ENCODE results near the gene SLC2A1. TPM values are rescaled to one million over a fixed set of nuclear protein-coding genes. Genes with fewer than 3 reads are reported as not detected.

The SLC2A1 gene
- polyA plus RNA-seq, 1 donor (not counting 4 experiments of a cell fraction or from before 2014, with no cell fraction given), result 689 TPM

DNA sequence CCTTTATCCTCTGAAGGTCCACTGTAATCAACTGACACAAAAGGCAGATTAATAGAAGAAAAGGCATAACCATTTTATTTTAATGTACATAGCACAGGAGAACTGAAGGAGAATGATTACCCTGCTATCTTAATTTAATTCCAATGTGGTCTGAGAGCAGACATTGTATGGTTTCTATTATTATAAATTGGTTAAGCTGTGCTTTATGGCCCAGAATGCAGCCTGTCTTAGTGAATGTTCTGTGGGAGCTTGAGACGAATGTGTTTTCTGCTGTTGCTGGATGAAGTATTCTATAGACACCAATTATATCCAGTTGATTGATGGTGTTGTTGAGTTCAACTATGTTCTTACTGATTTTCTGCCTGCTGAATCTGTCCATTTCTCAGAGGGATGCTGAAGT, 25.0 kb upstream of the SLC2A1 start:
- H3K36me3 ChIP-seq (ENCODE audit: control insufficient read depth in 2 of 2, extremely low read depth in 1 of 2, insufficient read depth in 2 of 2, low read length in 2 of 2), result peaks cover 0 to 17% of the 10 kb centered on the region in 2 experiments
- no peak overlapping the region for H3K4me2 ChIP-seq (ENCODE audit: control insufficient read depth, extremely low read depth, insufficient read depth, low read depth, low read length)
- H3K79me2 ChIP-seq (ENCODE audit: control insufficient read depth, insufficient read depth, low read length), result no peaks in the 10 kb centered on the region
- no peaks in the 10 kb centered on the region for H3K27me3 ChIP-seq (ENCODE audit: control insufficient read depth, extremely low read depth, insufficient read depth, low read length)
- no peak overlapping the region for H2AFZ ChIP-seq (ENCODE audit: control insufficient read depth, low read length)
- no peaks in the 10 kb centered on the region for H4K20me1 ChIP-seq (ENCODE audit: control insufficient read depth, extremely low read depth, insufficient read depth, low read length)
- dilution Hi-C loops (cut with MboI; ENCODE audit: extremely low pct_ligation_motif_present, low sequenced_read_pairs), result no loop called here
- TF ChIP-seq EZH2 (IDR thresholded peaks at IDR 0.05; ENCODE audit: low read length), result no peak
- TF ChIP-seq, protein P1, sequence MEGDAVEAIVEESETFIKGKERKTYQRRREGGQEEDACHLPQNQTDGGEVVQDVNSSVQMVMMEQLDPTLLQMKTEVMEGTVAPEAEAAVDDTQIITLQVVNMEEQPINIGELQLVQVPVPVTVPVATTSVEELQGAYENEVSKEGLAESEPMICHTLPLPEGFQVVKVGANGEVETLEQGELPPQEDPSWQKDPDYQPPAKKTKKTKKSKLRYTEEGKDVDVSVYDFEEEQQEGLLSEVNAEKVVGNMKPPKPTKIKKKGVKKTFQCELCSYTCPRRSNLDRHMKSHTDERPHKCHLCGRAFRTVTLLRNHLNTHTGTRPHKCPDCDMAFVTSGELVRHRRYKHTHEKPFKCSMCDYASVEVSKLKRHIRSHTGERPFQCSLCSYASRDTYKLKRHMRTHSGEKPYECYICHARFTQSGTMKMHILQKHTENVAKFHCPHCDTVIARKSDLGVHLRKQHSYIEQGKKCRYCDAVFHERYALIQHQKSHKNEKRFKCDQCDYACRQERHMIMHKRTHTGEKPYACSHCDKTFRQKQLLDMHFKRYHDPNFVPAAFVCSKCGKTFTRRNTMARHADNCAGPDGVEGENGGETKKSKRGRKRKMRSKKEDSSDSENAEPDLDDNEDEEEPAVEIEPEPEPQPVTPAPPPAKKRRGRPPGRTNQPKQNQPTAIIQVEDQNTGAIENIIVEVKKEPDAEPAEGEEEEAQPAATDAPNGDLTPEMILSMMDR (optimal IDR thresholded peaks at IDR 0.05 in 1 of 3, IDR thresholded peaks at IDR 0.05 in 1 of 3, conservative IDR thresholded peaks at IDR 0.05 in 1 of 3; ENCODE audit: extremely low read depth in 1 of 3, insufficient read depth in 2 of 3, low read length in 3 of 3), result no peak
- no peak overlapping the region for H3K9ac ChIP-seq (ENCODE audit: control insufficient read depth, extremely low read depth, insufficient read depth, low read length)
- no peak overlapping the region for H3K4me3 ChIP-seq (ENCODE audit: control insufficient read depth in 2 of 3, extremely low read depth in 1 of 3, insufficient read depth in 2 of 3, low read depth in 1 of 3, low read length in 3 of 3)
- H3K9me3 ChIP-seq (ENCODE audit: control insufficient read depth, low read depth, low read length), result no peaks in the 10 kb centered on the region
- FAIRE-seq (no peak), DNase-seq (ENCODE audit: low read depth, low spot score) (no peak)
- H3K27ac ChIP-seq (ENCODE audit: control insufficient read depth, insufficient read depth, low read length), result no peak overlapping the region
- no peaks in the 10 kb centered on the region for H3K4me1 ChIP-seq (ENCODE audit: control insufficient read depth, extremely low read depth, insufficient read depth, low read length)
- no peaks in the 10 kb centered on the region for H3K9me1 ChIP-seq (ENCODE audit: control insufficient read depth, extremely low read depth, insufficient read depth, low read length)

DNA sequence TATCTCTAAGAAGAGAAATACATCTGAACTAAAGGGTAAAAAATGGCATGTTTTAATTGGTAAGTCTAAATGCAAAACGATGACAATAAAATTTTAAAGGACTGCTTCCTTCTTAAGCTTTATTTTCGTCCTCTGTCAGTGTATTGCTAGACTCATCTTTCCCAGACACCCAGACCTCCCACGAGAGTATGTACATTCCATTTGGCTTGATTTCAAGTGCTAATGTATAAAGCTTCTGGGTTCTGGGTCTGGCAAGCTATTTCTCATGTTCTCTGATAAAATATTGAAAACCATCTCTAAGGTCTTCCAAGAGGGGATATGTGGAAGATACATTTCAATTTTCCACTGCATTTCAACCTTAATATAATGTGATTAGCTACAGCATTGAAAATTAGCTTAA, 24.6 kb upstream of the SLC2A1 start:
- Histone ChIP-seq H2AFZ (ENCODE audit: control insufficient read depth, low read length) (no peak overlapping the region), H3K9me1 (ENCODE audit: control insufficient read depth, extremely low read depth, insufficient read depth, low read length) (no peaks in the 10 kb centered on the region), H3K9me3 (ENCODE audit: control insufficient read depth, low read depth, low read length) (no peaks in the 10 kb centered on the region), H4K20me1 (ENCODE audit: control insufficient read depth, extremely low read depth, insufficient read depth, low read length) (no peaks in the 10 kb centered on the region), H3K4me1 (ENCODE audit: control insufficient read depth, extremely low read depth, insufficient read depth, low read length) (no peaks in the 10 kb centered on the region), H3K36me3 (ENCODE audit: control insufficient read depth in 2 of 2, extremely low read depth in 1 of 2, insufficient read depth in 2 of 2, low read length in 2 of 2) (peaks cover 0 to 19% of the 10 kb centered on the region in 2 experiments), H3K4me2 (ENCODE audit: control insufficient read depth, extremely low read depth, insufficient read depth, low read depth, low read length) (no peak overlapping the region), H3K79me2 (ENCODE audit: control insufficient read depth, insufficient read depth, low read length) (no peaks in the 10 kb centered on the region), H3K27me3 (ENCODE audit: control insufficient read depth, extremely low read depth, insufficient read depth, low read length) (no peaks in the 10 kb centered on the region), H3K4me3 (ENCODE audit: control insufficient read depth in 2 of 3, extremely low read depth in 1 of 3, insufficient read depth in 2 of 3, low read depth in 1 of 3, low read length in 3 of 3) (no peak overlapping the region), H3K9ac (ENCODE audit: control insufficient read depth, extremely low read depth, insufficient read depth, low read length) (no peak overlapping the region), H3K27ac (ENCODE audit: control insufficient read depth, insufficient read depth, low read length) (no peak overlapping the region)
- TF ChIP-seq EZH2 (IDR thresholded peaks at IDR 0.05; ENCODE audit: low read length), result no peak
- TF ChIP-seq, protein P1 (optimal IDR thresholded peaks at IDR 0.05 in 1 of 3, IDR thresholded peaks at IDR 0.05 in 1 of 3, conservative IDR thresholded peaks at IDR 0.05 in 1 of 3; ENCODE audit: extremely low read depth in 1 of 3, insufficient read depth in 2 of 3, low read length in 3 of 3), result no peak
- FAIRE-seq (no peak), DNase-seq (ENCODE audit: low read depth, low spot score) (no peak)
- dilution Hi-C loops (cut with MboI; ENCODE audit: extremely low pct_ligation_motif_present, low sequenced_read_pairs), result no loop called here
